Prostate gland (tissue), 2 donors: ENCODE results near the gene JAKMIP2.

Experiments
- POLR2A ChIP-seq: fragments of 450-650 bp; IDR thresholded peaks from one replicate; pipeline ENCODE4 v1.6.1; 2016; ENCODE audit warnings: antibody characterized with exemption, mild to moderate bottlenecking
- POLR2AphosphoS5 ChIP-seq: sonication (generic); formaldehyde crosslinking; IDR thresholded peaks from one replicate; pipeline ENCODE4 v1.6.1; 2017; ENCODE audit warnings: antibody characterized with exemption
- TF ChIP-seq, protein P1 (sequence below), 4 experiments: fragments of 200-600 bp in 2 of 4; fragments of 450-650 bp in 2 of 4; sonication (generic) in 2 of 4; IDR thresholded peaks; 1 replicate in 3 of 4; 2 replicates in 1 of 4; pipeline ENCODE4 v1.5.1; 2016 to 2019; ENCODE audit warnings: antibody characterized with exemption in 4 of 4, mild to moderate bottlenecking in 2 of 4, moderate library complexity in 2 of 4

DNA sequence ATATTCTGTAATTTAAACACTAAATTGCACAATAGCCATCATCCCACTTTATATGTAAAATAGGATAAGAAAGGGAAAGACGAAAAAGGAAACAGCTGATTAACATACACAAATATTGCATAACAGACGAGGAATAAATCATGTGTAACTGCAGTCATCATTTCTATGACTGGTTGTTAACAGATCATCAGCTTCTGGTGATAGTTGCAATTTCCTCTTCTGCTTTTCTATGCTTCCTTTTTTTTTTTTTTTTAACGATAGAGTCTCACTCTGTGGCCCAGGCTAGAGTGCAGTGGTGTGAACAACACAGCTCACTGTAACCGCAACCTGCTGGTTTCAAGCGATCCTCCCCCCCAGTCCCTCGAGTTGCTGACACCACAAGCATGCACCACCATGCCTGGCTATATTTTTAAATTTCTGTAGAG is 22.5 kb upstream of the JAKMIP2 start:
- TF ChIP-seq, protein P1, sequence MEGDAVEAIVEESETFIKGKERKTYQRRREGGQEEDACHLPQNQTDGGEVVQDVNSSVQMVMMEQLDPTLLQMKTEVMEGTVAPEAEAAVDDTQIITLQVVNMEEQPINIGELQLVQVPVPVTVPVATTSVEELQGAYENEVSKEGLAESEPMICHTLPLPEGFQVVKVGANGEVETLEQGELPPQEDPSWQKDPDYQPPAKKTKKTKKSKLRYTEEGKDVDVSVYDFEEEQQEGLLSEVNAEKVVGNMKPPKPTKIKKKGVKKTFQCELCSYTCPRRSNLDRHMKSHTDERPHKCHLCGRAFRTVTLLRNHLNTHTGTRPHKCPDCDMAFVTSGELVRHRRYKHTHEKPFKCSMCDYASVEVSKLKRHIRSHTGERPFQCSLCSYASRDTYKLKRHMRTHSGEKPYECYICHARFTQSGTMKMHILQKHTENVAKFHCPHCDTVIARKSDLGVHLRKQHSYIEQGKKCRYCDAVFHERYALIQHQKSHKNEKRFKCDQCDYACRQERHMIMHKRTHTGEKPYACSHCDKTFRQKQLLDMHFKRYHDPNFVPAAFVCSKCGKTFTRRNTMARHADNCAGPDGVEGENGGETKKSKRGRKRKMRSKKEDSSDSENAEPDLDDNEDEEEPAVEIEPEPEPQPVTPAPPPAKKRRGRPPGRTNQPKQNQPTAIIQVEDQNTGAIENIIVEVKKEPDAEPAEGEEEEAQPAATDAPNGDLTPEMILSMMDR (IDR thresholded peaks at IDR 0.05): no peak
- TF ChIP-seq POLR2A: no peak
- TF ChIP-seq POLR2AphosphoS5: no peak
